ENCODE measurements around the gene TSR3. TPM values are rescaled to one million over a fixed set of nuclear protein-coding genes. Genes with fewer than 3 reads are reported as not detected.
A peak's percentile ranks its signal among the peaks of the same experiment; 100 is the strongest.

TSR3 gene
- total and polyA plus RNA-seq, 2 of the 13 experiments (the other 11 are each of a cell fraction or from before 2014, with no cell fraction given), result 24.2 to 51.0 TPM

- TF ChIP-seq, protein P1, sequence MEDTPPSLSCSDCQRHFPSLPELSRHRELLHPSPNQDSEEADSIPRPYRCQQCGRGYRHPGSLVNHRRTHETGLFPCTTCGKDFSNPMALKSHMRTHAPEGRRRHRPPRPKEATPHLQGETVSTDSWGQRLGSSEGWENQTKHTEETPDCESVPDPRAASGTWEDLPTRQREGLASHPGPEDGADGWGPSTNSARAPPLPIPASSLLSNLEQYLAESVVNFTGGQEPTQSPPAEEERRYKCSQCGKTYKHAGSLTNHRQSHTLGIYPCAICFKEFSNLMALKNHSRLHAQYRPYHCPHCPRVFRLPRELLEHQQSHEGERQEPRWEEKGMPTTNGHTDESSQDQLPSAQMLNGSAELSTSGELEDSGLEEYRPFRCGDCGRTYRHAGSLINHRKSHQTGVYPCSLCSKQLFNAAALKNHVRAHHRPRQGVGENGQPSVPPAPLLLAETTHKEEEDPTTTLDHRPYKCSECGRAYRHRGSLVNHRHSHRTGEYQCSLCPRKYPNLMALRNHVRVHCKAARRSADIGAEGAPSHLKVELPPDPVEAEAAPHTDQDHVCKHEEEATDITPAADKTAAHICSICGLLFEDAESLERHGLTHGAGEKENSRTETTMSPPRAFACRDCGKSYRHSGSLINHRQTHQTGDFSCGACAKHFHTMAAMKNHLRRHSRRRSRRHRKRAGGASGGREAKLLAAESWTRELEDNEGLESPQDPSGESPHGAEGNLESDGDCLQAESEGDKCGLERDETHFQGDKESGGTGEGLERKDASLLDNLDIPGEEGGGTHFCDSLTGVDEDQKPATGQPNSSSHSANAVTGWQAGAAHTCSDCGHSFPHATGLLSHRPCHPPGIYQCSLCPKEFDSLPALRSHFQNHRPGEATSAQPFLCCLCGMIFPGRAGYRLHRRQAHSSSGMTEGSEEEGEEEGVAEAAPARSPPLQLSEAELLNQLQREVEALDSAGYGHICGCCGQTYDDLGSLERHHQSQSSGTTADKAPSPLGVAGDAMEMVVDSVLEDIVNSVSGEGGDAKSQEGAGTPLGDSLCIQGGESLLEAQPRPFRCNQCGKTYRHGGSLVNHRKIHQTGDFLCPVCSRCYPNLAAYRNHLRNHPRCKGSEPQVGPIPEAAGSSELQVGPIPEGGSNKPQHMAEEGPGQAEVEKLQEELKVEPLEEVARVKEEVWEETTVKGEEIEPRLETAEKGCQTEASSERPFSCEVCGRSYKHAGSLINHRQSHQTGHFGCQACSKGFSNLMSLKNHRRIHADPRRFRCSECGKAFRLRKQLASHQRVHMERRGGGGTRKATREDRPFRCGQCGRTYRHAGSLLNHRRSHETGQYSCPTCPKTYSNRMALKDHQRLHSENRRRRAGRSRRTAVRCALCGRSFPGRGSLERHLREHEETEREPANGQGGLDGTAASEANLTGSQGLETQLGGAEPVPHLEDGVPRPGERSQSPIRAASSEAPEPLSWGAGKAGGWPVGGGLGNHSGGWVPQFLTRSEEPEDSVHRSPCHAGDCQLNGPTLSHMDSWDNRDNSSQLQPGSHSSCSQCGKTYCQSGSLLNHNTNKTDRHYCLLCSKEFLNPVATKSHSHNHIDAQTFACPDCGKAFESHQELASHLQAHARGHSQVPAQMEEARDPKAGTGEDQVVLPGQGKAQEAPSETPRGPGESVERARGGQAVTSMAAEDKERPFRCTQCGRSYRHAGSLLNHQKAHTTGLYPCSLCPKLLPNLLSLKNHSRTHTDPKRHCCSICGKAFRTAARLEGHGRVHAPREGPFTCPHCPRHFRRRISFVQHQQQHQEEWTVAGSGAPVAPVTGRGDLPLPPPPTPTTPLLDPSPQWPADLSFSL (CRISPR knock-in tag; IDR thresholded peaks at IDR 0.05), result no peak
- TF ChIP-seq SCMH1 (CRISPR knock-in tag; IDR thresholded peaks at IDR 0.05; ENCODE audit: borderline replicate concordance), result no peak
- TF ChIP-seq ELK4 (CRISPR knock-in tag; IDR thresholded peaks at IDR 0.05; ENCODE audit: borderline replicate concordance), result no peak
- TF ChIP-seq ZNF562 (CRISPR knock-in tag; IDR thresholded peaks at IDR 0.05; ENCODE audit: borderline replicate concordance), result no peak
- TF ChIP-seq, protein P2, sequence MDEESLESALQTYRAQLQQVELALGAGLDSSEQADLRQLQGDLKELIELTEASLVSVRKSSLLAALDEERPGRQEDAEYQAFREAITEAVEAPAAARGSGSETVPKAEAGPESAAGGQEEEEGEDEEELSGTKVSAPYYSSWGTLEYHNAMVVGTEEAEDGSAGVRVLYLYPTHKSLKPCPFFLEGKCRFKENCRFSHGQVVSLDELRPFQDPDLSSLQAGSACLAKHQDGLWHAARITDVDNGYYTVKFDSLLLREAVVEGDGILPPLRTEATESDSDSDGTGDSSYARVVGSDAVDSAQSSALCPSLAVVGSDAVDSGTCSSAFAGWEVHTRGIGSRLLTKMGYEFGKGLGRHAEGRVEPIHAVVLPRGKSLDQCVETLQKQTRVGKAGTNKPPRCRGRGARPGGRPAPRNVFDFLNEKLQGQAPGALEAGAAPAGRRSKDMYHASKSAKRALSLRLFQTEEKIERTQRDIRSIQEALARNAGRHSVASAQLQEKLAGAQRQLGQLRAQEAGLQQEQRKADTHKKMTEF (CRISPR knock-in tag; IDR thresholded peaks at IDR 0.05), result no peak
- no peak for TF ChIP-seq CEBPZ (IDR thresholded peaks at IDR 0.05; ENCODE audit: low read length)
- TF ChIP-seq XBP1 (CRISPR knock-in tag; IDR thresholded peaks at IDR 0.05), result no peak
- no peak for TF ChIP-seq ZNF343 (CRISPR knock-in tag; IDR thresholded peaks at IDR 0.05)
- no peak for TF ChIP-seq MXD4 (CRISPR knock-in tag; IDR thresholded peaks at IDR 0.05)
- TF ChIP-seq, protein P3, sequence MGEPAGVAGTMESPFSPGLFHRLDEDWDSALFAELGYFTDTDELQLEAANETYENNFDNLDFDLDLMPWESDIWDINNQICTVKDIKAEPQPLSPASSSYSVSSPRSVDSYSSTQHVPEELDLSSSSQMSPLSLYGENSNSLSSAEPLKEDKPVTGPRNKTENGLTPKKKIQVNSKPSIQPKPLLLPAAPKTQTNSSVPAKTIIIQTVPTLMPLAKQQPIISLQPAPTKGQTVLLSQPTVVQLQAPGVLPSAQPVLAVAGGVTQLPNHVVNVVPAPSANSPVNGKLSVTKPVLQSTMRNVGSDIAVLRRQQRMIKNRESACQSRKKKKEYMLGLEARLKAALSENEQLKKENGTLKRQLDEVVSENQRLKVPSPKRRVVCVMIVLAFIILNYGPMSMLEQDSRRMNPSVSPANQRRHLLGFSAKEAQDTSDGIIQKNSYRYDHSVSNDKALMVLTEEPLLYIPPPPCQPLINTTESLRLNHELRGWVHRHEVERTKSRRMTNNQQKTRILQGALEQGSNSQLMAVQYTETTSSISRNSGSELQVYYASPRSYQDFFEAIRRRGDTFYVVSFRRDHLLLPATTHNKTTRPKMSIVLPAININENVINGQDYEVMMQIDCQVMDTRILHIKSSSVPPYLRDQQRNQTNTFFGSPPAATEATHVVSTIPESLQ (CRISPR knock-in tag; conservative IDR thresholded peaks at IDR 0.05), result no peak
- no peak for TF ChIP-seq RBAK (CRISPR knock-in tag; IDR thresholded peaks at IDR 0.05)
- TF ChIP-seq GABPB1 (CRISPR knock-in tag; IDR thresholded peaks at IDR 0.05), result peak; percentile 81
Measured at GRCh38 chr16:1331712-1332617, 19.7 kb downstream of the TSR3 start (continued).
